OCI-M1 (cell line): ENCODE measurements around the gene SPINK1.
"Not testable (repeated sequence)": the region's sequence is repeated elsewhere in the genome, so short reads cannot be mapped to it uniquely, and the experiment has no call there.

Source experiments
- DNase-seq: peaks from one replicate; lab custom pipeline; 2025; lab: John Stamatoyannopoulos, UW

The SPINK1 gene

DNA sequence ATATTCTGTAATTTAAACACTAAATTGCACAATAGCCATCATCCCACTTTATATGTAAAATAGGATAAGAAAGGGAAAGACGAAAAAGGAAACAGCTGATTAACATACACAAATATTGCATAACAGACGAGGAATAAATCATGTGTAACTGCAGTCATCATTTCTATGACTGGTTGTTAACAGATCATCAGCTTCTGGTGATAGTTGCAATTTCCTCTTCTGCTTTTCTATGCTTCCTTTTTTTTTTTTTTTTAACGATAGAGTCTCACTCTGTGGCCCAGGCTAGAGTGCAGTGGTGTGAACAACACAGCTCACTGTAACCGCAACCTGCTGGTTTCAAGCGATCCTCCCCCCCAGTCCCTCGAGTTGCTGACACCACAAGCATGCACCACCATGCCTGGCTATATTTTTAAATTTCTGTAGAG lies 26.4 kb downstream of the SPINK1 start:
- DNase-seq: peak; percentile 86

DNA sequence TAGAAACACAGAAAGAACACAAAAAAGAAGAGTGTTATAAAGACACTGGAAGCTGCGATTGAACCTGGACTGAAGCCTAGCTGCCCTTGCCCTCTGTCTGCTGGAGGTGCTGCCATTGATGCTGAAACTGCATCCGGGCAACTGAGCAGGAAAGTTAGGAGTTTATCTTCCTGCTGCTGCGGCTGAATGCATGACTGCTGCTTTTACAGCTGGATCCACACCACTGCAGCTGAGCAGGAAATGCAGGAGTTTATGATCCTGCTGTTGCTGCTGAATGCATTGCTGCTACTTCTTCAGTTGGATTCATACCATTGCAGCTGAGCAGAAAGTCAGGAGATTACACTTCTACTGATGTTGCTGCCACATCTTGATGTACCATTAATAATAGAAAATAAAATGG lies 27.1 kb downstream of the SPINK1 start:
- DNase-seq: no peak

DNA sequence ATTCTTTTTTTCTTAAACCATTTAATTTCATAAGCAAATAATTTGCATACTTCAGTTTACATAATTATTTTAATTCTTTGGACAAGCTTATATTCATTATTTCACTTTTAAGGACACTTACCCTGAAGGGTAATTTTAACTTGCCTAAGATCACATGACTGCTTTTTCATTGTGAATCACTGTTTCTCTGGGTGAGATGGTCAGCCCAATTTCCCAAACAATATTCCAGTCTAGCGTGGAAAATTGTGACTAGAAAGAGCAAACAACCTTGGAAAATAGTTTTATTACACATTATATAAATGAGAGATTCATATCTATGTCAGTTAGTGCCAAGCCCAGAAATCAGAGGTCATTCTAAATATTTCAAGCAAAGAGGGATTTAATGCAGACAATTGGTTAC lies 27.5 kb downstream of the SPINK1 start:
- no peak for DNase-seq

DNA sequence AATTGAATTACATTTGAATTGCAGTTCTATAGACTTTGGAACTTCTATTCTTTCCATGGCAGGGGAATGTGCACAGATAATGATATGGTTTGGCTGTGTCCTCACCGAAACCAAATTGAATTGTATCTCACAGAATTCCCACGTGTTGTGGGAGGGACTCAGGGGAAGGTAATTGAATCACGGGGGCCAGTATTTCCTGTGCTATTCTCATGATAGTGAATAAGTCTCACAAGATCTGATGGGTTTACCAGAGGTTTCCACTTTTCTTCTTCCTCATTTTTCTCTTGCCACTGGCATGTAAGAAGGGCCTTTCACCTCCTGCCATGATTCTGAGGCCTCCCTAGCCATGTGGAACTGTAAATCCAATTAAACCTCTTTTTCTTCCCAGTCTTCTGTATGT lies 28.3 kb downstream of the SPINK1 start:
- not testable (repeated sequence) for DNase-seq

DNA sequence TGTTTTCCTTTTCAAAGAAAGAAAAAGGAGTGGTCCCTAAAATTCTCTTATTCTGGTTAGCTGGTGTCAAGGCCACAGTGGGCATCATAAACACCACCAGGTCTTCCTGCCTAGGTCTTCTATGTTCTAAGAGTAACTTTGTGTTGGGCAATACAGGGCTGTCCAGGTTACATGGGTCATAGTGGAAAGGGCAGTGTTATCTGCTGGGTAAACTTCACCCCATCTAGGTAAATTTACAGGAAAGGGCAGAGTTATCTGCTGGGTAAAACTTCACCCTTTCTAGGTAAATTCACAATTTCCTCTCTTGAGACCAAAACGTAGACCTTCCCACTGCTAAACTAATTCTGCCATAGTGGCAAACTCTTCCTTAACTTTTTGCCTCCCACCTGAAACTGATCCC lies 30.0 kb downstream of the SPINK1 start:
- DNase-seq: no peak

DNA sequence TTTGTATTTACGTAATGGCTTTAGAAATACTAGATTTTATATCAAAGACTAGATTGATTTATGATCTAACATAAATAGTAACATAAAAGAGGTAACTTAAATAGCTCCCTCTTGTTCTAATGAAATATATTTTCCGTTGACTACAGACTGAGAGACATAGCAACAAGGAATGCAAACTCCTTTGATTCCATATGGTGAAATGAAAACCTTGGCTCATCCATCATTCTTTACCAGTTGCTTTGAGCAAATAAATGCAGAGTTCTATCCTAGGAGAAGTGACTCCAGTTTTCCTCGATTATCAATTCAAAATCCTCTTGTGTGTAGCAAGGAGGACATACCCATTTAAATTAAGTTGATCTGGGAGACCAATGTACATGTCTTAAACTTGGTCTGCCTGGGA lies 31.0 kb downstream of the SPINK1 start:
- DNase-seq: no peak

DNA sequence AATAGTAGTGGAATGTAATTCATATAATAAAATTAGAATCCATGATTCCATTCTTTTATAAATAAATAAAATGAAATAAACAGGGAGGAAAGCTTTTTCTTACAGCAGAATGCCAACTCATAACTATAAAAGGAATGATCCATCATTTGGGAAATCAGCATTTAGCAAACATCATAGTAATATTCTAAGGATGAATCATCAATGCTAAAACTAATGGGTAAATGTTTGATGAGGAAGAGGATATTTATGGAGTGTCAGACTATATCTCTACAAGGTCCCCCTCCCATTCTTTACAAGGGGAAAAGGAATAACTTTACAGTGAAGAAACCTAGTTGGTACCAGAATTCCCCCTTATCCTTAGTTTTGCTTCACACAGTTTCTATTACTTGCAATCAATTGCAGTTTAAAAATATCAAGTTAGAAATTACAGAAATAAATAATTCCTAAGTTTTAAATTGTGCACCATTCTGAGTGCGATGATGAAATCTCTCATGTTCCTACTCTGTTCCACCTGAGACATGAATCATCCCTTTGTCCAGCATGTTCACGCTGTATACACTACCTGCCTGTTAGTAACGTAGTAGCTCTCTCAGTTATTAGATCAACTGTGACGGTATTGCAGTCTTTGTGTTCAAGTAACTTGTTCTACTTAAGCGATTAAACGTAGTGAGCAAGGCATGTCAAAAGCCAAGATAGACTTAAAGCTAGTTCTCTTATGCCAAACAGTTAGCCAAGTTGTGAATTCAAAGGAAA lies 34.7 kb downstream of the SPINK1 start:
- DNase-seq: no peak

DNA sequence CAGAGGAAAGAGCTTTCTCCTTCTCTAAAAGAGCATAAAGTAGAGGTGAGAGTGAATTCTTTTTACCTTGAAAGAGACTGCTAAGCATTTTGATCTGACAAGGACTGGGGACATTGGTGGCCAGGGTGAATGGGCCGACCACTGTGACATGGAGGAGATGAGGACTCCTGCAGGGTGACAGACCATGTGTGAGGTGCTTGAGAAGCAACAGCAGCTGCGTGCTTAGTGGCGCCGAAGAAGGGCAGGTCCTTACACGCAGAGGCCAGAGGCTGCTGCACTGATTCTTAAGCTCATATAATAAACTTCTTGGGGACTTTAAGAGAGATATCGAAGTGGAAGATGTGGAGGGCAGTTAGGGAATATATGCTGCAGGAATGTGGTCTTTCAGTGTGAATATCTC lies 40.3 kb downstream of the SPINK1 start:
- no peak for DNase-seq

DNA sequence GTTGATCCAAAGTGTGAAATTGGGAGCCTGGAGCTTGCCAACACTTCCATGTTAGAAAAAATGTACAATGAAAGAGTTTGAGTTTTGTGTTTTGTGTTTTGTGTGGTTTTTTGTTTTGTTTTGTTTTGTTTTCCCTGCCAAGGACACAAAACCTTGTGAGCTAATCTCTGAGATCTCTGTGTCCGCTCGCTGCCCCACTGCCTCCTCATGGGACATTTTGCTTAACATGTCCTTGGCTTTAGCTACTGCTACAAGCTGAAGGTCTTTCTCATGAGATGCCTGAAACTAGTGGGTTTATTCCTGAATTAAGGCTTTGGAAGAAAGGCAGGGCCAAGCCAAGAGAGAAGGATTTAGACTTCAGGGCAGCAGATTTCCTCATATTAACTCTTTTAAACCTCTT lies 41.7 kb downstream of the SPINK1 start:
- no peak for DNase-seq

DNA sequence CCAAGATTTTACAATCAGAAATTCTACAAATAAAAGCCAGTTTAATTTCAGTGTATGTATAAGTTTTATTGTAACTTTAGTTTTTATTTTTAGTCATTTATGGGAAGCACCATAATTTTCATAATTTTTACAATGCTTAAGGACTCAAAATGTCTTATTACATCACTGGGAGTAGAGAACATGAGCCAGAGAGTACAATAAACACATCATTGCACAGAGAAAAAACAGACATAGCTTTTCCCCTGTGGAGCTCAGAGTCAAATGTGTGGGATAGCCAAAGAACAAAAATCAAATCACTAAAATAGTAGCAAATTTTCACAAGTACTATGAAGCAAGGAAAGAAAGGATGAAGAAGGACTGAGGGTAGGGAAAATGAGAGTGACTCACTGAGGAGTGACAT lies 43.4 kb downstream of the SPINK1 start:
- DNase-seq: no peak

DNA sequence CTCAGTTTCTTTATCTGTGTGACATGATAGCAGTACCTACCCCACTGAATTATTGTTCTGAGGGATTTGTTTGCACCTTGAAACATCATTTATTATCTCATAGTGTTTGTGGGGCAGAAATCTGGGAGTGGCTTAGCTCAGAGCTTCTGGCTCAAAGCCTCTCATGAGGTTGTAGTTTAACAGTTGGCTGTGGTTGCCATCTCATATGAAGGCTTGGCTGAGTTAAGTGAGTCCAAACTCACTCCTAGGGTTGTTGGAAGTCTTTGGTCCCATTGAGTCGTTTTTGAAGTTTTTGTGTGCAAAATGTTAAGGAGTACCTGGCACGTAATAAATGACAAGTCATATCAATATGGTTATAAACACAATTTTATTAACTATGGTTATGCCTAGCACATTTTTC lies 45.3 kb downstream of the SPINK1 start:
- DNase-seq: no peak

DNA sequence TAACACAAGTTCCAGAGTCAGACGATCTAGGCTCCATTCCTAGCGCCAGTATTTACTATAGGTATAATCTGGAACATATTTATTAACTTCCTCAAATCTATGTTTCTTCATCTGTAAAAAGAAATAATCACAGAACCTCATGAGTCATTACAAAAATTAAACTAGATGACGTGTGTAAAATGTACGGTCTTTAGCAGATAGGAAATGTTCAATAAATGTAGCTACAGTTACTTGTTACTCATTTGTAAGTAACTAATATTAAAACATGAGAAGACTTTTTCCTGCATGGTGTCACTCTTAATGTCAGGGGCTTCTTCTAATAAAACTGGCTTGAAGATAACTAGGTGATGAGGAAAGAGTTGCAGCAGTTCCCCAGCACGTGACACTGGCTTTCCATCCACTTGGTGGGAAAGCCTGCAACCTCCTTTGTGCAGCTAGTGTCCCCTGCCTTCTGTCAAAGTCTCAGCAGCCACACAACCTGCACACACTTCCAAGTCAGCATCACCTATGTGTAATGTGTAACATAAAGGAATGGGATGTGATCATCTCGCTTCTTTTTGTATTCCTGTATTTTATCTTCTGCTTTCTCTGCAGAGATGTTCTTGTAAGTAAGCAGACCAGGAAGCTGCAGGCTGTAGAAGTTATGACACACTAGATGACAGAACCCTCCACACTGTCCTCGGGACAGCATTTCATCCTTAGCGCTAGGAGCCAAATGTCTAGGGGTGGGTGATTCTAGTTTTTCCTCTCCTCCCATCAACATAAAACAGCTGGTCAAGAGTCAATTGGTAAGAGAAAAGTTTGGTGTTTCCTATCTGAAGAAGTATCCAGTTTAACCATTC lies 47.1 kb downstream of the SPINK1 start:
- no peak for DNase-seq

DNA sequence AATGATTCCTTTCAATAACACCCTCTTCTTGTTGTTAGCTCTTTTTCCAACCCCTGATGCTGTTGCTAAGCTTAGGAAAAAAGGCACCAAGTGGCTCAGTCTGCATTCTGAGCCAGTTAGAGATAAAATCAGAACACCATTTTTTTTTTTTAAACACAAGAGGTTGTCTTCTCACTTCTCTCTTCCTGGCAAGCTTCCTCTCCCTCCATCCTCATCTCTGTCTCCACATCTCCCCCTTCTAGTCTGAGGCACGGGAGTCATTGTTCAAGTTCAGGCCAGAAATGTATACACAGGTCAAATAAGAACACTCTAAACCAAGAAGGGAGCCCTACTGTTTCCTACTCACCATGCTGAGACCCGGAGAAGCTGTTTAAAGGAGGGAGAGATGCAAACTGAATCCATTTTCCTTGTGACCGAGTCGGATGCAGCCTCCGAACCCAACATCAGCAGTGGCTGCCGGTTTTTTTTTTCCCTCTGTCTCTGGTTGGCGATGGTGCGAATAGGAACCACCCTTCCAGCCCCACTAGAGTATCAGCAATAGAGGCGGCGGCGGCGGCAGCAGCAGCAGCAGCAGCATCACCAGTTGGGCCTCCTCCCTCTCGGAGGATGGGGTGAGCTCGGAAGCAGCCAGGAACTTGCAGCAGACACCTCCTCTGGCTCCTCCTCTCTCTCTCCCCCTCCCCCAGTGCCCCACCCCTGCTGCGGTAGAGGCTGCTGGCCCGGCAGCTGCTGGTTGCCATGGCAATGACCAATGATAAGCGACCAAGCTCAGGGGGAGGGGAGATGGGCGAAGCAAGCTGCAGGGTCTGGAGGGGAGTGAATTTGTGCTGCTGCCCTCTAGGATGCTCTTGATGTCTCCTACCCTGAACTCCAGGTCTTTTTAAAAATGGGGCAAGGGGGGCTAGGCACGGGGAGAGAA lies 49.1 kb downstream of the SPINK1 start, which contains the start of gene JAKMIP2:
TSS of gene JAKMIP2 (minus strand) at position 619 of the 919 bp plus-strand sequence. CDS start 110,922 bp downstream, outside the sequence.
- peak; percentile 65 for DNase-seq

DNA sequence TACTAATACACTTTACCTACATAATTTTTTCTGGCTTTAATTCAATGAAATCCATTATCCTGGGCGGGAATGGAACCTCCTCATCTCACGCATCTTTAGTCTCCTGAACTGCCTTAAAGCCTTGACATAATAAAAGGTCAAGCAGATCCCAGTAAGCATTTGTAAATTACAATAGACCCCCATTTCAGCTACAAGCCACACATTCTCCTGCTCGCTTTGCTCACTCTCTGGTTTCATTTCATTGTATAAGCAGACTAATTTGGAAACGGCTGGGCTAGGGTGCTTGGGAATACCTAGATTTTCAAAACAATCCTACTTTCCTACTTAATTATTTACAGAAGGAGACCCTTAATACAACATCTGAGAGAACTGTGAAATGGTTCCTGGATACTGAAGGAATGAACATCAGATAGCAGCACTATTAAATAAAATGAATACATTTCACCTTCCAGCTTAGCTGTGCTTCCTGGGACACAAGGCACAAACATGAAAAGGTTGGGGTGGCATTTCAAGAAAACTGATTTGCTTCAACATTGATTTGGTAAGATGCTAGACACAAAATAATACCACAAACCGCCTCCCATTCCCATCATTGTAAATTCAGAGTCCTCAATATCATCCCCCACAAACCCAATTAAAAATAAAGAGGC lies 50.4 kb downstream of the SPINK1 start:
- DNase-seq: no peak

DNA sequence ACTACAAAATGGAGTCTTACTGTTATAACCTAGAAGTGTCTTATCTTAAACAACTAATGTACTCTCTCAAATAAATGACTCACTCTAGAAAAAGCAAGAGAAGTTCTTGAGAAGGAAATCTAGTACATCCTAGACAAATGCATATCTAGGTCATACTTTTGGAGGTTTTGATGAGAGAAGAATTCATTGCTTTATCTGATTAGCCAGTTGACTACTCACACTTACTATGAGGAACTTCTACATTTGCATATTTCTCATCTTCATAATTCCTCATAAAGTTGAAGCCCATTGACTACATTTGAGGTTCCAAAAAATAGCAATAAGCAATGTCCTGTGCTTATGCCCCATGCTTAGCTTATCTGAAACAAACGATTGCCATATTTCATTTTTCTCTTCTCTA lies 51.8 kb downstream of the SPINK1 start:
- no peak for DNase-seq

DNA sequence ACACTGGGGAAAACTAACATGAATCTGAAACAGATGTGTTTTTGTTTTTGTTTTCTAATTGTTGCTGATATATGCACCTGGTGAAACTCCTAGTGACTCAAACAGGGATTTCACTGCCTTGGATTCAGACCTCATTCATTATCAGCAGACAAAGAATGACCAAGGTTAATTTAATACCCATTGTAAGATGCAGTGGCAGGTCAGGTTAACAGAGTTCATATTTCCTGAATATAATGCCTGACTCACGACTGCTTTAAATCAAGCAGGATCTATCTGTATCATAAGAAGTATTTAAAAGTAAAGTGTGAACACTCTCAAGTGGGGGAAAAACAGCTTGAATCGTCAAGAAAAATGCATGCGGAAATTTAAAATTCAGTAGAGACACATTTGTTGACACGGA lies 54.5 kb downstream of the SPINK1 start:
- DNase-seq: no peak
